ENCODE data around the gene NFIX. TPM values are rescaled to one million over a fixed set of nuclear protein-coding genes. Genes with fewer than 3 reads are reported as not detected.

Gene NFIX
- total and polyA plus RNA-seq, 9 of the 15 experiments (the other 6 are each of a cell fraction or from before 2014, with no cell fraction given) = 0.28 to 26.8 (median 5.4) TPM

DNA sequence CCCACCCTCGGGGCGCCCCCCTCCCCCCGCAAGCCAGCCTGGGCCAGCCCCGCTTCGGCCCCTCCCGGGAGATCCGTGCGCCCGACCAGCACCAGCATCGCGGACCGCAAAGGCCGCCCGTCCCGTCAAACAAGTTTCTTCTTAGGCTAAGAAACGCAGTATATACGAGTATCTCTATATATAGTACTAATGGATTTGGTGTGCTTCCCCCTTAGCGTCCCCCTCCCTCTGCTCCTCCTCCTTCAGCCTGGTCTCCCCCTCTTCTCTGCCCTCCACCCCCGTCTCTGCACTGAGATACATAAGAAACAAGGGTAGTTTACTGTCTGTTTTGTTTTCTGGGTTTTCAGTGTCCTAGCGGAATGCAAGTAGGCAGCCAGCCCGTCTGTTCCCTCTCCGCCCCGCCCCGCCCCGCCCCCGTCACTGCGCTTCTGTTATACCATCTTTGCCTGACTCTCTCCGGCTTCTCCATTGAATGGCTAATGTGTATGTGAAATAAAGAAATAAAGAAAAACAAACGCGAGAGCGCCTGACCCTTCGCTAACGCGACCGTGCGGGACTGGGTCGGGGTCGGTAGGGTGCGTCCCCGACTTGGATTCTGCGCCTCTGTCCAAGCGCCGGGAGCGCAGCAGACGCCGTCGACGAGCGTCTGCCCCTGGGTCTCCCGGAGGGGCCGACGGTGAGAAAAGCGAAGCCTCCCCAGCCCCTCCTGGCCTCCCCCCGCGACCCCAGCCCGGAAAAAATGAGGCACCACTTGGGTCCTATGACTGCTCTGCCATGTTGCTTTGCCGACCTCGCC lies 103.2 kb downstream of the NFIX start (continued):
- TF ChIP-seq, protein P1, sequence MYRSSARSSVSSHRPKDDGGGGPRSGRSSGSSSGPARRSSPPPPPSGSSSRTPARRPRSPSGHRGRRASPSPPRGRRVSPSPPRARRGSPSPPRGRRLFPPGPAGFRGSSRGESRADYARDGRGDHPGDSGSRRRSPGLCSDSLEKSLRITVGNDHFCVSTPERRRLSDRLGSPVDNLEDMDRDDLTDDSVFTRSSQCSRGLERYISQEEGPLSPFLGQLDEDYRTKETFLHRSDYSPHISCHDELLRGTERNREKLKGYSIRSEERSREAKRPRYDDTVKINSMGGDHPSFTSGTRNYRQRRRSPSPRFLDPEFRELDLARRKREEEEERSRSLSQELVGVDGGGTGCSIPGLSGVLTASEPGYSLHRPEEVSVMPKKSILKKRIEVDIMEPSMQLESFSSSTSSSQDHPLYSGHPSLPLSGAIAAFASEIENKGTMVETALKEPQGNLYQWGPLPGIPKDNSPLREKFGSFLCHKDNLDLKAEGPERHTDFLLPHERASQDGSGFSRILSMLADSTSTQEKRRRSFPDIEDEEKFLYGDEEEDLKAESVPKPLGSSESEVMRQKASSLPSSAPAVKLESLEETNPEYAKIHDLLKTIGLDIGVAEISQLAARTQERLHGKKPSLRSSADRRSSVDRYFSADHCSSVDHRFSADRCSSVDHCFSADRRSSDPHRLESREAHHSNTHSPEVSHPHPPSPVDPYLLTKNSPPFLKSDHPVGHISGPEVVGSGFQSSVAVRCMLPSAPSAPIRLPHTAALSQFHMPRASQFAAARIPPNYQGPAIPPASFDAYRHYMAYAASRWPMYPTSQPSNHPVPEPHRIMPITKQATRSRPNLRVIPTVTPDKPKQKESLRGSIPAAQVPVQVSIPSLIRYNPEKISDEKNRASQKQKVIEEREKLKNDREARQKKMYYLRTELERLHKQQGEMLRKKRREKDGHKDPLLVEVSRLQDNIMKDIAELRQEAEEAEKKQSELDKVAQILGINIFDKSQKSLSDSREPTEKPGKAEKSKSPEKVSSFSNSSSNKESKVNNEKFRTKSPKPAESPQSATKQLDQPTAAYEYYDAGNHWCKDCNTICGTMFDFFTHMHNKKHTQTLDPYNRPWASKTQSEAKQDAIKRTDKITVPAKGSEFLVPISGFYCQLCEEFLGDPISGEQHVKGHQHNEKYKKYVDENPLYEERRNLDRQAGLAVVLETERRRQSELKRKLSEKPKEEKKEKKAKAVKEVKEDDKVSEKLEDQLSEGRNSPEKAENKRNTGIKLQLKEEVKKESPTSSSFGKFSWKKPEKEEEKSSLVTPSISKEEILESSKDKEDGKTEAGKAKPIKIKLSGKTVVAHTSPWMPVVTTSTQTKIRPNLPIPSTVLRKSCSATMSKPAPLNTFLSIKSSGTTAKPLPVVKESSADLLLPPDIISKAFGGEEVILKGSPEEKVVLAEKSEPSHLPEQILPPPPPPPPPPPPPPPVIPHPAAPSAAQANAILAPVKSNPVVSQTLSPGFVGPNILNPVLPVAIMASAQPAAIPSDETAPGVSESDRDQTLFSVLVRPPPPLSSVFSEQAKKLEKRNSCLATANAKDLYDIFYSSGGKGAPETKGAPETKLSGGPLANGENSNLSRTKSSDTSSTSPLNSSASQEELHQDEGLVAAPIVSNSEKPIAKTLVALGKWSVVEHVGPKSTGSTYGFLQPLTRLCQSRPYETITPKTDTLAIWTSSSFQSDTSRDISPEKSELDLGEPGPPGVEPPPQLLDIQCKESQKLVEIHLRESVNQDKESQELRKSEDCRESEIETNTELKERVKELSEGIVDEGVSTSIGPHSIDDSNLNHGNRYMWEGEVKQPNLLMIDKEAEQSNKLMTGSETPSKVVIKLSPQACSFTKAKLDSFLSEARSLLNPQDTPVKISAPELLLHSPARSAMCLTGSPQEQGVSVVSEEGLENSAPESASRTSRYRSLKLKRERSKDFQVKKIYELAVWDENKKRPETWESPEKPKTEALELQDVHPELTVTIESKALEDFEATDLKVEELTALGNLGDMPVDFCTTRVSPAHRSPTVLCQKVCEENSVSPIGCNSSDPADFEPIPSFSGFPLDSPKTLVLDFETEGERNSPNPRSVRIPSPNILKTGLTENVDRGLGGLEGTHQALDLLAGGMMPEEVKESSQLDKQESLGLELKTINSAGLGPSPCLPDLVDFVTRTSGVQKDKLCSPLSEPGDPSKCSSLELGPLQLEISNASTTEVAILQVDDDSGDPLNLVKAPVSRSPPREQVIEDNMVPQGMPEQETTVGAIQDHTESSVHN (IDR thresholded peaks at IDR 0.05; ENCODE audit: borderline replicate concordance in 1 of 2, low read depth in 1 of 2) = no peak
- TF ChIP-seq ATF7 (IDR thresholded peaks at IDR 0.05) (no peak), KAT8 (IDR thresholded peaks at IDR 0.05; ENCODE audit: low read depth) (no peak), ZNF12 (CRISPR knock-in tag; IDR thresholded peaks at IDR 0.05) (no peak), ZNF79 (CRISPR knock-in tag; IDR thresholded peaks at IDR 0.05; ENCODE audit: low read depth) (no peak), BHLHE40 (IDR thresholded peaks at IDR 0.05; ENCODE audit: low read length) (no peak), KLF6 (CRISPR knock-in tag; IDR thresholded peaks at IDR 0.05; ENCODE audit: borderline replicate concordance) (no peak), KLF10 (CRISPR knock-in tag; IDR thresholded peaks at IDR 0.05) (no peak; the same call in 1 of the 2 replicates), CBX8 (IDR thresholded peaks at IDR 0.05; ENCODE audit: borderline replicate concordance, extremely low read depth, low read depth, low read length, poor library complexity, severe bottlenecking) (no peak), ZNF780A (CRISPR knock-in tag; IDR thresholded peaks at IDR 0.05) (peak; percentile 74; the same call in 1 of the 2 replicates), RFX1 (IDR thresholded peaks at IDR 0.05) (no peak), NFXL1 (CRISPR knock-in tag; IDR thresholded peaks at IDR 0.05) (no peak), SRSF1 (IDR thresholded peaks at IDR 0.05; ENCODE audit: low read depth, low read length) (no peak), ZNF384 (IDR thresholded peaks at IDR 0.05; ENCODE audit: low read depth, low read length) (no peak), ZNF212 (CRISPR knock-in tag; IDR thresholded peaks at IDR 0.05) (no peak)
- TF ChIP-seq, protein P2, sequence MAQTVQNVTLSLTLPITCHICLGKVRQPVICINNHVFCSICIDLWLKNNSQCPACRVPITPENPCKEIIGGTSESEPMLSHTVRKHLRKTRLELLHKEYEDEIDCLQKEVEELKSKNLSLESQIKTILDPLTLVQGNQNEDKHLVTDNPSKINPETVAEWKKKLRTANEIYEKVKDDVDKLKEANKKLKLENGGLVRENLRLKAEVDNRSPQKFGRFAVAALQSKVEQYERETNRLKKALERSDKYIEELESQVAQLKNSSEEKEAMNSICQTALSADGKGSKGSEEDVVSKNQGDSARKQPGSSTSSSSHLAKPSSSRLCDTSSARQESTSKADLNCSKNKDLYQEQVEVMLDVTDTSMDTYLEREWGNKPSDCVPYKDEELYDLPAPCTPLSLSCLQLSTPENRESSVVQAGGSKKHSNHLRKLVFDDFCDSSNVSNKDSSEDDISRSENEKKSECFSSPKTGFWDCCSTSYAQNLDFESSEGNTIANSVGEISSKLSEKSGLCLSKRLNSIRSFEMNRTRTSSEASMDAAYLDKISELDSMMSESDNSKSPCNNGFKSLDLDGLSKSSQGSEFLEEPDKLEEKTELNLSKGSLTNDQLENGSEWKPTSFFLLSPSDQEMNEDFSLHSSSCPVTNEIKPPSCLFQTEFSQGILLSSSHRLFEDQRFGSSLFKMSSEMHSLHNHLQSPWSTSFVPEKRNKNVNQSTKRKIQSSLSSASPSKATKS (CRISPR knock-in tag; IDR thresholded peaks at IDR 0.05) = peak; percentile 89; the same call in 1 of the 2 replicates
